DND-41 (cell line): ENCODE measurements around the gene VWA5B1.

ENCODE experiments used
- ATAC-seq: fragments of 200-7000 bp; cut with Tn5 transposase; 3 replicates; pipeline ENCODE4 v1.9.1; 2021; ENCODE audit warnings: low read depth; ENCODE audit not compliant: insufficient read depth
- DNase-seq: peaks from one replicate; pipeline ENCODE4 v3.0.0-alpha.2; 2020
- H2AFZ ChIP-seq: 2 replicates; pipeline ENCODE4 v1.6.0; 2012; ENCODE audit warnings: low read depth, low read length
- H3K27ac ChIP-seq: 2 replicates; pipeline ENCODE4 v1.5.1; 2012; ENCODE audit warnings: low read length, inconsistent platforms
- H3K27me3 ChIP-seq: fragments of 200-600 bp; sonication (generic); 2 replicates; pipeline ENCODE4 v1.6.0; 2012; ENCODE audit warnings: low read length, mild to moderate bottlenecking, inconsistent platforms; ENCODE audit not compliant: insufficient read depth, poor library complexity
- H3K36me3 ChIP-seq: 2 replicates; pipeline ENCODE4 v1.5.1; 2012; ENCODE audit warnings: low read length, inconsistent platforms; ENCODE audit not compliant: insufficient read depth
- H3K4me1 ChIP-seq: 2 replicates; pipeline ENCODE4 v1.5.1; 2012; ENCODE audit warnings: mild to moderate bottlenecking, low read length; ENCODE audit not compliant: insufficient read depth
- H3K4me2 ChIP-seq: 2 replicates; pipeline ENCODE4 v1.6.0; 2012; ENCODE audit warnings: mild to moderate bottlenecking, moderate library complexity, low read length, inconsistent platforms; ENCODE audit not compliant: insufficient read depth
- H3K4me3 ChIP-seq, 2 experiments: fragments of 200-600 bp in 1 of 2; shearing (Covaris generic) in 1 of 2; 2 replicates each; pipeline ENCODE4 v1.5.1; 2012 to 2016; ENCODE audit warnings: inconsistent platforms in 2 of 2, low read length in 2 of 2, mild to moderate bottlenecking in 2 of 2, low read depth in 1 of 2, moderate library complexity in 1 of 2
- H3K79me2 ChIP-seq: 2 replicates; pipeline ENCODE4 v1.6.0; 2012; ENCODE audit warnings: low read length, inconsistent platforms; ENCODE audit not compliant: insufficient read depth
- H3K9ac ChIP-seq: 2 replicates; pipeline ENCODE4 v1.6.0; 2012; ENCODE audit warnings: low read depth, mild to moderate bottlenecking, inconsistent platforms, low read length, moderate library complexity
- H3K9me3 ChIP-seq: 2 replicates; pipeline ENCODE4 v1.5.1; 2012; ENCODE audit warnings: low read length, moderate library complexity, mild to moderate bottlenecking, inconsistent platforms; ENCODE audit not compliant: insufficient read depth, severe bottlenecking
- H4K20me1 ChIP-seq: 2 replicates; pipeline ENCODE4 v1.6.0; 2012; ENCODE audit warnings: low read length; ENCODE audit not compliant: insufficient read depth
- EZH2 ChIP-seq: IDR thresholded peaks from 3 replicates; pipeline ENCODE4 v1.6.1; 2012; ENCODE audit warnings: borderline replicate concordance, low read depth, mild to moderate bottlenecking, moderate library complexity, low read length, inconsistent platforms; ENCODE audit not compliant: severe bottlenecking
- TF ChIP-seq, protein P1 (sequence below): IDR thresholded peaks from 2 replicates; pipeline ENCODE4 v1.5.1; 2012; ENCODE audit warnings: borderline replicate concordance, low read length, moderate library complexity, mild to moderate bottlenecking; ENCODE audit not compliant: poor library complexity, severe bottlenecking; ENCODE audit errors: extremely low read depth

The VWA5B1 gene

DNA sequence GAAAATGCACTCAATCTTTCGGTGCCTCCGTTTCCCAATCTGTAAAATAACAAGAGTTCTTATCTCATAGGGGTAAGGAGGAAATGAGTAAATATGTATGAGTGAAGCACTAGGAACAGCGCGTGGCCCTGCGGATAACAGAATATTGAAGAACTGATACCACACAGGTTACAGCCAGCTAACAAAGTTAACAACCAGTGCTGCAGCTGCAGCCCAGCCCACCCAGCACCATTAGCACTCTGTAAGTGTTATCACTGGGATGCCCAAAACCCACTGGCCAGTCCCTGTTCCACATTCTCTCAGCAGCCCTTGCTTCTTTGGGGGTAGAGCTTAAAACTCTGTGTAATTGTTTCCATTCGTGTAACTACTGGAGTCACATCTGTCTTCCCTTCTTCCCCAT, 89.5 kb downstream of the VWA5B1 start:
- no peak overlapping the region for H3K27ac ChIP-seq

DNA sequence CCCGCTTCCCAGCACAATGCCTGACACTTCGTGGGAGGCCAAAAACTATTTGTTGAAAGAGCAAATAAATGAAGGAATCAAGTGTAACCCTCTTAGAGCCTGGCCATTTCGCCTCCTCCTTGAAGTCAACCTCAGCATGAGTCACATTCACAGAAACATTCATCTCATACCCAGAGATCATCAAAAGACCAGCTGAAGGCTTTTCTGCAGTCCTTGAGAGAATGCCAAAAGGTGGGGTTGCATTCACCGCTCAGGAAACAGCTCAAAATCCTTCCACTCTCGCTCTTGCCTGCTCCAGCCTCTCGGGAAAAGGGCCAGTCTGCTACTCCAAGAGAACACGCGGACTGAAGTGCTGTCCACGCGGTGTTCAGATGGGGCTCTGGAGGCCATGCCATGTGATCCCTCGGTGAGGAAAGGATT, 90.0 kb downstream of the VWA5B1 start:
- Histone ChIP-seq H3K27ac (no peak overlapping the region), H4K20me1 (peaks cover 3% of the 10 kb centered on the region; the same call in 1 of the 2 replicates), H3K9ac (no peak overlapping the region), H3K9me3 (no peaks in the 10 kb centered on the region), H2AFZ (no peak overlapping the region), H3K4me1 (no peaks in the 10 kb centered on the region), H3K36me3 (no peaks in the 10 kb centered on the region), H3K27me3 (peaks cover 14% of the 10 kb centered on the region), H3K79me2 (no peaks in the 10 kb centered on the region), H3K4me2 (no peak overlapping the region), H3K4me3 (no peak overlapping the region)
- no peak for DNase-seq
- ATAC-seq: no peak
- TF ChIP-seq, protein P1, sequence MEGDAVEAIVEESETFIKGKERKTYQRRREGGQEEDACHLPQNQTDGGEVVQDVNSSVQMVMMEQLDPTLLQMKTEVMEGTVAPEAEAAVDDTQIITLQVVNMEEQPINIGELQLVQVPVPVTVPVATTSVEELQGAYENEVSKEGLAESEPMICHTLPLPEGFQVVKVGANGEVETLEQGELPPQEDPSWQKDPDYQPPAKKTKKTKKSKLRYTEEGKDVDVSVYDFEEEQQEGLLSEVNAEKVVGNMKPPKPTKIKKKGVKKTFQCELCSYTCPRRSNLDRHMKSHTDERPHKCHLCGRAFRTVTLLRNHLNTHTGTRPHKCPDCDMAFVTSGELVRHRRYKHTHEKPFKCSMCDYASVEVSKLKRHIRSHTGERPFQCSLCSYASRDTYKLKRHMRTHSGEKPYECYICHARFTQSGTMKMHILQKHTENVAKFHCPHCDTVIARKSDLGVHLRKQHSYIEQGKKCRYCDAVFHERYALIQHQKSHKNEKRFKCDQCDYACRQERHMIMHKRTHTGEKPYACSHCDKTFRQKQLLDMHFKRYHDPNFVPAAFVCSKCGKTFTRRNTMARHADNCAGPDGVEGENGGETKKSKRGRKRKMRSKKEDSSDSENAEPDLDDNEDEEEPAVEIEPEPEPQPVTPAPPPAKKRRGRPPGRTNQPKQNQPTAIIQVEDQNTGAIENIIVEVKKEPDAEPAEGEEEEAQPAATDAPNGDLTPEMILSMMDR: no peak
- TF ChIP-seq EZH2: no peak

More for the DNA sequence above, 89.5 kb downstream of the VWA5B1 start:
- no peaks in the 10 kb centered on the region for H3K79me2 ChIP-seq
- no peak overlapping the region for H2AFZ ChIP-seq
- H3K9ac ChIP-seq: no peak overlapping the region
- H3K4me1 ChIP-seq: no peaks in the 10 kb centered on the region
- H3K4me3 ChIP-seq: no peak overlapping the region
- H3K9me3 ChIP-seq: no peaks in the 10 kb centered on the region
- no peak for ATAC-seq
- no peak for TF ChIP-seq EZH2
- TF ChIP-seq, protein P1: no peak
- DNase-seq: no peak
- H3K27me3 ChIP-seq: peaks cover 14% of the 10 kb centered on the region
- H4K20me1 ChIP-seq: peaks cover 3% of the 10 kb centered on the region; the same call in 1 of the 2 replicates
- H3K4me2 ChIP-seq: no peak overlapping the region
- H3K36me3 ChIP-seq: no peaks in the 10 kb centered on the region

DNA sequence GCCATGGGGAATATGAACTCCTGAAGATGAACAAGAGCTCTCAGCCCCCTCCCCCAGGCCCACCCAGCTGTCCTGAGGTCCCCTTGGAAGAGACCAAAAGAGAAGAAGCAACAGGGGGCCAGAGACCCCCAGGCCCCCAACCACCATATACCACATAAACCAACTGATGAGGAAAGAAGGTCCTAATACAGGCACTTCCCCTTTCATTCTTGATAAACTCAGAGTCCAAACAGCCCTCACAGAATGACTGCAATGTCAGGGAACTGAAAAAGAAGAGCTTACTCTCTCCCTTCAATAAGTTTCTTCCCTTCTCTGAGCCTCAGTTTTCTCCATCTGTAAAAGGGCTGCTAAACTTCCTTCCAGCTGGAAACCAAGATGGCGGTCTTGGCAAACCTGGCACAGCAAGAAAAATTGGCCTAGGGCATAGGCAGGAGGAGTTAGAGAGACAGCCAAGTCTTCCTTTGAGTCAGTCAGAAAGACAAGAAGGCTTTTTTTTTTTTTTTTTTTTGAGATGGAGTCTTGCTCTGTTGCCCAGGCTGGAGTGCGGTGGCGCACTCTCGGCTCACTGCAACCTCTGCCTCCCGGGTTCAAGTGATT, 90.5 kb downstream of the VWA5B1 start:
- H3K4me2 ChIP-seq: no peak overlapping the region
- no peaks in the 10 kb centered on the region for H3K9me3 ChIP-seq
- DNase-seq (no peak), ATAC-seq (no peak)
- H2AFZ ChIP-seq: no peak overlapping the region
- no peak for TF ChIP-seq EZH2
- TF ChIP-seq, protein P1: no peak
- H3K9ac ChIP-seq: no peak overlapping the region
- no peak overlapping the region for H3K4me3 ChIP-seq
- H3K79me2 ChIP-seq: no peaks in the 10 kb centered on the region
- H4K20me1 ChIP-seq: peaks cover 3% of the 10 kb centered on the region; the same call in 1 of the 2 replicates
- H3K36me3 ChIP-seq: no peaks in the 10 kb centered on the region
- H3K27ac ChIP-seq: no peak overlapping the region
- H3K27me3 ChIP-seq: peaks cover 19% of the 10 kb centered on the region
- H3K4me1 ChIP-seq: no peaks in the 10 kb centered on the region

DNA sequence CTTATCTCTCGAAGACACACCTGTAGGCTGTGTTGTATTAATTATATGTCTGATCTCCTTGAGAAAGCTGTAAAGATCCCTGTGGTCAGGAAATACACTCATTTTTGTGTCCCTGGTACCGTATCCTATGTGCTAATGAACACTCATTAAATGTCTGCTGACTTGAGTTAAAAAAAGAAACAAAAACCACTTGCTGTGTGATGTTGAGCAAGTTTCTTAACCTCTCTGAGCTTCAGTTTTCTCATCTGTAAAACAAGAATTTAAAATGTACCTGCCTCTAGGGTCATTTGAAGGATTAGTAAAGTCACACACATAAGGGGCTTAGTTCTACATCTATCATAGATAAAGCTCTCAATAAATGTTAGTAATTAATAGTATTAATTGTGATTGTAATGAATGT, 91.3 kb downstream of the VWA5B1 start:
- Histone ChIP-seq H3K27me3 (peaks cover 28% of the 10 kb centered on the region), H3K4me2 (no peak overlapping the region), H4K20me1 (no peaks in the 10 kb centered on the region), H3K4me3 (no peak overlapping the region), H3K36me3 (no peaks in the 10 kb centered on the region), H2AFZ (no peak overlapping the region), H3K27ac (no peak overlapping the region), H3K4me1 (no peaks in the 10 kb centered on the region), H3K9me3 (no peaks in the 10 kb centered on the region), H3K9ac (no peak overlapping the region), H3K79me2 (no peaks in the 10 kb centered on the region)
- no peak for ATAC-seq
- no peak for TF ChIP-seq EZH2
- DNase-seq: no peak
